Effector memory CD8-positive, alpha-beta T cell (primary cell): ENCODE measurements around the gene GUCA2A.
A peak's percentile ranks its signal among the peaks of the same experiment; 100 is the strongest.

Source experiments
- ATAC-seq: fragments of 150-1000 bp; cut with Tn5 transposase; replicated peaks from 2 replicates; pipeline ENCODE4 v1.10.0; 2021; ENCODE audit warnings: mild to moderate bottlenecking, moderate library complexity
- DNase-seq, 3 experiments: peaks; one replicate each; pipeline ENCODE4 v3.0.0; 2021
- H3K27ac Mint-ChIP-seq, 2 donors: one replicate each; pipeline ENCODE4 v1.8.0; 2022; ENCODE audit warnings: mild to moderate bottlenecking in 2 of 2, mixed read lengths in 2 of 2, moderate library complexity in 2 of 2
- H3K27me3 Mint-ChIP-seq, 2 donors: one replicate each; pipeline ENCODE4 v1.8.0; 2022; ENCODE audit warnings: mixed read lengths in 2 of 2
- H3K36me3 Mint-ChIP-seq: one replicate; pipeline ENCODE4 v1.8.0; 2022; ENCODE audit warnings: mild to moderate bottlenecking, moderate library complexity, mixed read lengths; ENCODE audit not compliant: insufficient read depth
- H3K4me1 Mint-ChIP-seq, 2 donors: one replicate each; pipeline ENCODE4 v1.8.0; 2022; ENCODE audit warnings: low read depth in 2 of 2, mixed read lengths in 2 of 2
- H3K4me3 Mint-ChIP-seq, 2 donors: one replicate each; pipeline ENCODE4 v1.8.0; 2022; ENCODE audit warnings: mild to moderate bottlenecking in 2 of 2, mixed read lengths in 2 of 2, moderate library complexity in 2 of 2
- H3K9me3 Mint-ChIP-seq, 2 donors: one replicate each; pipeline ENCODE4 v1.8.0; 2022; ENCODE audit warnings: mixed read lengths in 2 of 2

GUCA2A gene

GRCh38 chr1:42186152-42186551 is 21.6 kb upstream of the GUCA2A start:
- no peak overlapping the region for H3K4me3 Mint-ChIP-seq
- no peak for ATAC-seq
- no peak for DNase-seq
- peaks cover 2% of the 10 kb centered on the region in 2 donors for H3K4me1 Mint-ChIP-seq
- no peaks in the 10 kb centered on the region for H3K27me3 Mint-ChIP-seq
- peaks cover 36% of the 10 kb centered on the region for H3K36me3 Mint-ChIP-seq
- H3K9me3 Mint-ChIP-seq = no peaks in the 10 kb centered on the region
- H3K27ac Mint-ChIP-seq = no peak overlapping the region

- Mint-ChIP-seq H3K9me3 (no peaks in the 10 kb centered on the region), H3K27me3 (no peaks in the 10 kb centered on the region), H3K36me3 (peaks cover 29% of the 10 kb centered on the region), H3K4me1 (peaks cover 0 to 2% of the 10 kb centered on the region in 2 donors), H3K27ac (peak overlapping the region in 1 of 2 donors; percentile 29), H3K4me3 (no peak overlapping the region)
- DNase-seq = no peak
- ATAC-seq = no peak
These were observed 20.1 kb upstream of the GUCA2A start for GRCh38 chr1:42184616-42185015.

DNA sequence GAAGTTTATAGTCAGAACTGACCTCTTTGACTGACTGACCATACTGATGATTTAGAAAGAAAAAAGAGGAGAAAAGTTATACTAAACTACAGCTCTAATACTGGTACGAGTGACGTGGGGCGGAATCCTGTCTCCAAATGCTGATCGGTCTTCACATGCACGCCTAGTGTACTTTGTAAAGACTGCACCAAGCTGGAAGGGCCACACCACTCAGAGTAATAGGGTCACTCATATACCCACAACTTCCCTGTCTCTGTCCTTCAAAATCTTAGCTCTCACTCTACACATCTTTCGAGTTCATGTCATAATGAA is 19.4 kb upstream of the GUCA2A start:
- H3K27me3 Mint-ChIP-seq = no peaks in the 10 kb centered on the region
- no peak for ATAC-seq
- DNase-seq = no peak
- H3K27ac Mint-ChIP-seq = no peak overlapping the region
- no peaks in the 10 kb centered on the region for H3K9me3 Mint-ChIP-seq
- H3K36me3 Mint-ChIP-seq = peaks cover 28% of the 10 kb centered on the region
- H3K4me1 Mint-ChIP-seq = peaks cover 0 to 2% of the 10 kb centered on the region in 2 donors
- H3K4me3 Mint-ChIP-seq = no peak overlapping the region

GRCh38 chr1:42183210-42183956 is 18.8 kb upstream of the GUCA2A start:
- Mint-ChIP-seq H3K27me3 (no peaks in the 10 kb centered on the region), H3K4me1 (peaks cover 0 to 2% of the 10 kb centered on the region in 2 donors), H3K9me3 (no peaks in the 10 kb centered on the region), H3K27ac (no peak overlapping the region), H3K36me3 (peaks cover 31% of the 10 kb centered on the region), H3K4me3 (no peak overlapping the region)
- ATAC-seq (no peak), DNase-seq (no peak)

DNA sequence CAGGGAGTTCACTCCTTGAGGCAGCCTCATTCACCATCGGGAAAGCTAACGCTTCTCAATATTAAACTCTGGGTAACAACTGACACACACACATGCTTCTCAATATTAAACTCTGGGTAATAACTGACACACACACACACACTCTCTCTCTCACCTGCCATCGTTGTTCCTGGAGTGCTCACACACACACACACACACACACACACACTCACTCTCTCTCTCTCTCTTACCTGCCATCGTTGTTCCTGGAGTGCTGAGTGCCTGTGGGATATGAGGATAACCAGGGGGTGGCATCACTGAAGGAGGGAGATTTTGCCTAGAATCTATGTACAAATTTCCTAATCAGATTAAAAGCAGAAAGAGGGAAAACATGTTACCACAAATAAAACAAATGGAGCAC is 17.1 kb upstream of the GUCA2A start:
- H3K27ac Mint-ChIP-seq = peak overlapping the region in 1 of 2 donors; percentile 24
- no peaks in the 10 kb centered on the region for H3K27me3 Mint-ChIP-seq
- ATAC-seq = no peak
- H3K9me3 Mint-ChIP-seq = no peaks in the 10 kb centered on the region
- H3K4me3 Mint-ChIP-seq = no peak overlapping the region
- H3K4me1 Mint-ChIP-seq = peaks cover 2 to 3% of the 10 kb centered on the region in 2 donors
- peaks cover 30% of the 10 kb centered on the region for H3K36me3 Mint-ChIP-seq
- no peak for DNase-seq

DNA sequence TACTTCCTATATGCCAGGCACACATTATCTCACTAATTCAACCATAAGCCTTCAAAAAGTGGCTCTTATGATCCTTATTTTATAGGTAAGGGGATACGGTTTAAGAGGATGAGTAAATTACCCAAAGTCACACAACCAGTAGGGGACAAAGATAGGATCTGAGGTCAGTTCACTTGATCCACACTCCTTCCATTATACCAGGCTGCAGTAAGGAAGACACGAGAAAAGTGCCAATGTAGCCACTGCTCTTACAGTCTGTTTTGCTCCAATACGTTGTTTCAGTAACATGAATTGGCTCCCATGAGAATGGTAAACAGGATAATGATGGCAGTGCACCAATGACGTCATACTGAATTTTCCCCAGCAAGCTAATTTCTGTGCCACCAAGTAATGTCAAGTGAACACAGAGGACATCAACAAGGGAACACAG is 15.4 kb upstream of the GUCA2A start:
- Mint-ChIP-seq H3K27ac (peak overlapping the region in 1 of 2 donors; percentile 53), H3K27me3 (no peaks in the 10 kb centered on the region)

GRCh38 chr1:42179275-42179674 is 14.7 kb upstream of the GUCA2A start:
- Mint-ChIP-seq H3K36me3 (peaks cover 25% of the 10 kb centered on the region), H3K27me3 (no peaks in the 10 kb centered on the region), H3K4me3 (no peak overlapping the region), H3K9me3 (no peaks in the 10 kb centered on the region), H3K4me1 (peaks cover 2 to 3% of the 10 kb centered on the region in 2 donors), H3K27ac (peak overlapping the region in 1 of 2 donors; percentile 10)
- DNase-seq (no peak), ATAC-seq (no peak)

More for the DNA sequence above, 15.4 kb upstream of the GUCA2A start:
- no peaks in the 10 kb centered on the region for H3K9me3 Mint-ChIP-seq
- peaks cover 2 to 3% of the 10 kb centered on the region in 2 donors for H3K4me1 Mint-ChIP-seq
- H3K4me3 Mint-ChIP-seq = no peak overlapping the region
- DNase-seq (no peak), ATAC-seq (no peak)
- peaks cover 23% of the 10 kb centered on the region for H3K36me3 Mint-ChIP-seq

DNA sequence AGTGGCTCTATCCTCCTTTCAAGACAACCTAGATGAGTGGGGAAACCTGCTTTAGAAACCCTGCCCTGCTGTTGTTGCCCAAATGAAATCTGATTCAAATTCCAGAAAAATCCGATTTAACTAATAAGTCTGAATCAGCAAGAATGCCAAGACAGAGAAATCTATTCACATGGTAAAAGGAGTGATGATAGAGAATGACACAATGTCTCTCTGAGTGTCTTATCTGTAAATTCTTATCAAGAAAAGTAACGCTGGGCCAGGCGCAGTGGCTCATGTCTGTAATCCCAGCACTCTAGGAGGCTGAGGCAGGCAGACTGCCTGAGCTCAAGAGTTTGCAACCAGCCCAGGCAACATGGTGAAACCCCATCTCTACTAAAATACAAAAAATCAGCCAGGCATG is 13.7 kb upstream of the GUCA2A start:
- ATAC-seq (no peak), DNase-seq (no peak)
- H3K36me3 Mint-ChIP-seq = peaks cover 25% of the 10 kb centered on the region
- H3K4me1 Mint-ChIP-seq = peaks cover 2 to 3% of the 10 kb centered on the region in 2 donors
- no peaks in the 10 kb centered on the region for H3K27me3 Mint-ChIP-seq
- no peak overlapping the region for H3K4me3 Mint-ChIP-seq
- H3K9me3 Mint-ChIP-seq = no peaks in the 10 kb centered on the region
- peak overlapping the region in 1 of 2 donors; percentile 31 for H3K27ac Mint-ChIP-seq

DNA sequence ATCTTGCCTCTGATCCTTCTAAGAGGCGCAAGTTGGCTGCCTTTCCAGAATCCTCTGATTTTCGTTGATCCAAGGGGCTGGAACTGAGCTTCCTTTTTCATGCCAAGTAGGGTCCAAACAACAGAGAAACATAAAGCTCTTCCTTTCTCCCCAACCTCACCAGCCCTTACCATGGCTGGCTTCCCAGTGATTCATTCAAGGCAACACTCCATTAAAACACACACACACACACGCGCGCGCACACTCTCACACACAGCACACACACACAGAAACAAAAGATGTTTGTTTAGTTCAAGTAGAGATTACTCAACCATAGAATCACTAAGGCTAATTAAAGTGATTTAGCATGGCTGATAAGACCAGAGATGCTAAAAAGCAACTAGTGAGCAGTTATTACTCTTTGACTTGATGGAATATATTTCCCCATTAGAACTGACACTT is 13.0 kb upstream of the GUCA2A start:
- Mint-ChIP-seq H3K27ac (no peak overlapping the region), H3K4me1 (peaks cover 2 to 3% of the 10 kb centered on the region in 2 donors), H3K36me3 (peaks cover 25% of the 10 kb centered on the region), H3K4me3 (no peak overlapping the region), H3K9me3 (no peaks in the 10 kb centered on the region), H3K27me3 (no peaks in the 10 kb centered on the region)
- ATAC-seq (no peak), DNase-seq (no peak)

DNA sequence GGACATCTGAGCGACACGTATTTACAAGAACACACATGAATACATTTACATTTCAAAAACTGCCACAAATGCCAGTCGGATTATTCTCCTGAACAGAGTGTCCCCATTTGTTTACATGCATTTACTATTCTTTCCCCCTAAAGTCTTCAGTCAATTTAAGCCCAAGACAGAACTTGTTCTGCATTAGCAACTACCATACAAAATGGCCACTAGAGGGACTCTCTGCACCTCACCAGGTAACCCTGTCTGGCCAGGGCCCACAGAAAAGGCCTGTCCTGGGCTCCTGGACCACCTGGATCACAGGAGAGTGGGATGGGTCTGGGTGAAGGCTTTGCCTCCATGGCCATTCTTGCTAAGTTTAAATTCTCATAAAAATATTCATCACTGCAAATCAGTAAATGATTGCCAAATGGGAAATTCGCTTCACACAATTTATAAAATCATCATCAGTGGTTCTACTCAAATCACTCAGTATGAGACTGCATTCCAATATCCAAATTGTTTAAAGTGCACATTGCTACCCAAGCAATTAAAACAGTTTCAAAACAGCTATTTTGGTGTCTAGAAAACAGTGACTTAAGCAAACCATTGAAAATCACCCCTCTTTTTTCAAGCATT is 12.5 kb upstream of the GUCA2A start:
- Mint-ChIP-seq H3K4me3 (no peak overlapping the region), H3K27ac (peak overlapping the region in 1 of 2 donors; percentile 51), H3K4me1 (peaks cover 2 to 3% of the 10 kb centered on the region in 2 donors), H3K27me3 (no peaks in the 10 kb centered on the region), H3K36me3 (peaks cover 25% of the 10 kb centered on the region), H3K9me3 (no peaks in the 10 kb centered on the region)
- DNase-seq (no peak), ATAC-seq (peak; percentile 31)

- Mint-ChIP-seq H3K4me1 (peaks cover 0 to 3% of the 10 kb centered on the region in 2 donors), H3K36me3 (peaks cover 18% of the 10 kb centered on the region), H3K9me3 (no peaks in the 10 kb centered on the region), H3K27me3 (peaks cover 0 to 7% of the 10 kb centered on the region in 2 donors), H3K27ac (no peak overlapping the region), H3K4me3 (no peak overlapping the region)
- ATAC-seq (no peak), DNase-seq (no peak)
These were observed 10.9 kb upstream of the GUCA2A start for GRCh38 chr1:42175314-42176054.

- Mint-ChIP-seq H3K4me3 (no peak overlapping the region), H3K36me3 (peaks cover 17% of the 10 kb centered on the region), H3K27ac (no peak overlapping the region), H3K9me3 (no peaks in the 10 kb centered on the region), H3K4me1 (peaks cover 0 to 3% of the 10 kb centered on the region in 2 donors), H3K27me3 (peaks cover 0 to 7% of the 10 kb centered on the region in 2 donors)
- DNase-seq = no peak
- no peak for ATAC-seq
These were observed 9.6 kb upstream of the GUCA2A start for GRCh38 chr1:42173961-42174735.
